CD14-positive monocyte (primary cell): ENCODE measurements around the gene GTPBP8. TPM values are rescaled to one million over a fixed set of nuclear protein-coding genes. Genes with fewer than 3 reads are reported as not detected.
A peak's percentile ranks its signal among the peaks of the same experiment; 100 is the strongest.

Experiments used
- DNase-seq, 3 donors: peaks; one replicate each; pipeline ENCODE4 v3.0.0-alpha.2; 2011 to 2022
- H2AFZ ChIP-seq: 2 replicates; pipeline ENCODE4 v1.6.0; 2012; ENCODE audit warnings: mild to moderate bottlenecking, low read depth, low read length, inconsistent platforms; ENCODE audit not compliant: insufficient read depth, poor library complexity, severe bottlenecking
- H3K27ac ChIP-seq, 2 donors: 1 replicate in 1 of 2; 2 replicates in 1 of 2; pipeline ENCODE4 v1.5.1; 2012 to 2013; ENCODE audit warnings: low read length in 2 of 2, control low read depth in 1 of 2, inconsistent platforms in 1 of 2, low read depth in 1 of 2, mild to moderate bottlenecking in 1 of 2
- H3K27me3 ChIP-seq, 2 donors: one replicate each; pipeline versions ENCODE4 v1.6.0 to v1.6.1; 2011 to 2013; ENCODE audit warnings: low read length in 2 of 2; ENCODE audit not compliant: control insufficient read depth in 2 of 2, insufficient read depth in 2 of 2
- H3K36me3 ChIP-seq, 2 donors: replicated peaks in 1 of 2; 1 replicate in 1 of 2; 2 replicates in 1 of 2; pipeline versions ENCODE4 v1.5.1 to v1.6.1; 2012 to 2013; ENCODE audit warnings: low read length in 2 of 2, control low read depth in 1 of 2, inconsistent platforms in 1 of 2, mild to moderate bottlenecking in 1 of 2; ENCODE audit not compliant: insufficient read depth in 2 of 2, control insufficient read depth in 1 of 2
- H3K4me1 ChIP-seq, 2 donors: 1 replicate in 1 of 2; 2 replicates in 1 of 2; pipeline versions ENCODE4 v1.5.1 to v1.6.1; 2012 to 2013; ENCODE audit warnings: low read length in 2 of 2, control low read depth in 1 of 2, inconsistent platforms in 1 of 2, mild to moderate bottlenecking in 1 of 2, moderate library complexity in 1 of 2; ENCODE audit not compliant: insufficient read depth in 2 of 2, control insufficient read depth in 1 of 2
- H3K4me2 ChIP-seq: replicated peaks from 2 replicates; pipeline ENCODE3; 2012; ENCODE audit warnings: low read length, moderate library complexity, mild to moderate bottlenecking; ENCODE audit not compliant: poor library complexity, severe bottlenecking; ENCODE audit errors: extremely low read depth
- H3K4me3 ChIP-seq, 3 experiments: fragments of 200-600 bp in 1 of 3; sonication (generic) in 1 of 3; replicated peaks in 1 of 3; 1 replicate in 2 of 3; 2 replicates in 1 of 3; pipeline ENCODE4 v1.5.1; 2011 to 2013; ENCODE audit warnings: low read length in 3 of 3, mild to moderate bottlenecking in 3 of 3, control low read depth in 2 of 3, low read depth in 2 of 3, inconsistent platforms in 1 of 3, moderate library complexity in 1 of 3
- H3K79me2 ChIP-seq: 2 replicates; pipeline ENCODE4 v1.6.0; 2012; ENCODE audit warnings: mild to moderate bottlenecking, control low read depth, inconsistent platforms, low read length, moderate library complexity; ENCODE audit not compliant: insufficient read depth
- H3K9ac ChIP-seq: 2 replicates; pipeline ENCODE4 v1.6.0; 2017; ENCODE audit warnings: low read length, mild to moderate bottlenecking; ENCODE audit not compliant: insufficient read depth, poor library complexity, severe bottlenecking
- H3K9me3 ChIP-seq, 2 donors: replicated peaks in 1 of 2; 1 replicate in 1 of 2; 2 replicates in 1 of 2; pipeline versions ENCODE4 v1.5.1 to v1.6.1; 2012 to 2013; ENCODE audit warnings: low read length in 2 of 2, control low read depth in 1 of 2; ENCODE audit not compliant: control insufficient read depth in 1 of 2, insufficient read depth in 1 of 2
- H4K20me1 ChIP-seq: 2 replicates; pipeline ENCODE4 v1.6.0; 2012; ENCODE audit warnings: mild to moderate bottlenecking, low read length, control low read depth, moderate library complexity; ENCODE audit not compliant: insufficient read depth
- H3K27ac Mint-ChIP-seq, 7 donors: one replicate each; pipeline ENCODE4 v1.8.0; 2020; ENCODE audit warnings: mild to moderate bottlenecking in 7 of 7, mixed read lengths in 7 of 7, moderate library complexity in 6 of 7, inconsistent platforms in 2 of 7
- H3K27me3 Mint-ChIP-seq, 3 donors: one replicate each; pipeline ENCODE4 v1.8.0; 2021 to 2022; ENCODE audit warnings: low read depth in 3 of 3, mild to moderate bottlenecking in 3 of 3, mixed read lengths in 3 of 3, moderate library complexity in 3 of 3, inconsistent platforms in 1 of 3
- H3K36me3 Mint-ChIP-seq, 2 donors: one replicate each; pipeline ENCODE4 v1.8.0; 2020; ENCODE audit warnings: mixed read lengths in 2 of 2, inconsistent platforms in 1 of 2, mild to moderate bottlenecking in 1 of 2
- H3K4me1 Mint-ChIP-seq: one replicate; pipeline ENCODE4 v1.8.0; 2020; ENCODE audit warnings: mild to moderate bottlenecking, mixed read lengths
- H3K4me3 Mint-ChIP-seq, 2 donors: one replicate each; pipeline ENCODE4 v1.8.0; 2020; ENCODE audit warnings: mild to moderate bottlenecking in 2 of 2, mixed read lengths in 2 of 2, moderate library complexity in 1 of 2
- H3K9me3 Mint-ChIP-seq, 7 donors: one replicate each; pipeline ENCODE4 v1.8.0; 2020 to 2022; ENCODE audit warnings: mixed read lengths in 7 of 7, mild to moderate bottlenecking in 6 of 7, moderate library complexity in 6 of 7, inconsistent platforms in 2 of 7
- WGBS: methylation state at CpG from one replicate; pipeline ENCODE4 v1.1.5; 2013; ENCODE audit warnings: missing lambda C conversion rate; ENCODE audit not compliant: insufficient coverage; 5-methylcytosine and 5-hydroxymethylcytosine counted together
- intact Hi-C, 2 donors: fragments of 100-400 bp; cut with micrococcal nuclease; formaldehyde crosslinking; loops; one replicate each; pipeline versions ENCODE4 v1.15.0 to v1.15.1; 2023
- polyA plus RNA-seq, 3 donors: library from polyadenylated mRNA; depleted of rRNA in 1 of 3; unstranded in 2 of 3; stranded (reverse) in 1 of 3; fragments of 300-500 nt in 2 of 3; fragments of >200 nt in 1 of 3; fragmentation: Illumina TruSeq in 2 of 3; gene quantifications; 1 replicate in 2 of 3; 2 replicates in 1 of 3; pipeline ENCODE4 v1.2.3, GENCODE V29; 2012 to 2021
- TF ChIP-seq, protein P1 (sequence below): fragments of 200-600 bp; IDR thresholded peaks from one replicate; pipeline ENCODE4 v1.8.0; 2022; ENCODE audit warnings: antibody characterized with exemption, mild to moderate bottlenecking

Gene GTPBP8
- polyA plus RNA-seq, 3 donors, result 6.0 to 10.8 (median 9.8) TPM

DNA sequence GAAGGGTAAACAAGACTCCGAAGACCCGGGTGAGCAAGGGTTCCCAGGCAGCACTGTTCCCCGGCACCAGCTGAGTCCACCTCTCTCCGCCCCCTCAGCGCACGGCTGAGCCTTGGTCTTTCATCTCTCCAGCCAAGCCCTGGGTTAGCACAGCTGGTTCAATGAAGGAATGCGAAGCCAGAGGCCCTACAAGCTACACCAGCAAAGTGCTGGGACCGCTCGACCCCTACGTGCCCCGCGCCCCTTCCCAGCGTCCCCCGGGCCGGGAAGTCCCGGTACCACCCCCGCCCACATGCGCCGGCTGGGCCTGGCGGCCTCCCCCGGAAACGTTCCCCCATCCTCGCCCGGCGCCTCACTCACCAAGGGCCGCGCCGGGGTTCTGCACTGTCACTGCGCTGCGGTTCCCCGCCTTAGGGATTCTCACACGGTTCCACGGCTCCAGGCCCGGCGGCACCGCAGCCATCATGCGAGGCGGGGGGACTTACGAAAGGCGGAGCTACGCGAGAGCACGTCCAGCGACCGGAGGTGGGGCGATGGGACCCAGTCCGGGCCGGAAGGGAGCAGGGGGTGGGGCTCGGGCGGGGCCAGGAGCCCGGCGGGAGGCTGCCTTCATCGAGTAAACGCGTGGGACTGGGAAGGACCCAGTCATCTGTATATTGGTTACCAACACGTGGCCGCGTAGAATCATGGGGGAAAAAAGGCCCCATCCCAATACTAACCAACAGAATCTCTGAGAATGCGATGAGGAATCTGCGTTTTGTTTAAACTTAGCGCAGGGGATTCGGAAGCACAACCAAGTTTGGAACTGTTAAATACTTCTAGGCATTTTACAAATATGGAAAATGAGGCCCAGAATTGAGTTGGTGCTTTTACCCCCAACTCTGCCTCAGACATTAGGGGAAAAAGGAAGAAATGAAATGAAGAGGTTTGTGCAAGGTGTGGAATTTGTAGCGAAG is 28.7 kb downstream of the GTPBP8 start:
- peaks cover 19 to 25% of the 10 kb centered on the region in 2 donors for H3K4me1 ChIP-seq
- H3K9ac ChIP-seq, result peak overlapping the region; percentile 78
- peaks cover 55% of the 10 kb centered on the region for H3K79me2 ChIP-seq
- TF ChIP-seq, protein P1, sequence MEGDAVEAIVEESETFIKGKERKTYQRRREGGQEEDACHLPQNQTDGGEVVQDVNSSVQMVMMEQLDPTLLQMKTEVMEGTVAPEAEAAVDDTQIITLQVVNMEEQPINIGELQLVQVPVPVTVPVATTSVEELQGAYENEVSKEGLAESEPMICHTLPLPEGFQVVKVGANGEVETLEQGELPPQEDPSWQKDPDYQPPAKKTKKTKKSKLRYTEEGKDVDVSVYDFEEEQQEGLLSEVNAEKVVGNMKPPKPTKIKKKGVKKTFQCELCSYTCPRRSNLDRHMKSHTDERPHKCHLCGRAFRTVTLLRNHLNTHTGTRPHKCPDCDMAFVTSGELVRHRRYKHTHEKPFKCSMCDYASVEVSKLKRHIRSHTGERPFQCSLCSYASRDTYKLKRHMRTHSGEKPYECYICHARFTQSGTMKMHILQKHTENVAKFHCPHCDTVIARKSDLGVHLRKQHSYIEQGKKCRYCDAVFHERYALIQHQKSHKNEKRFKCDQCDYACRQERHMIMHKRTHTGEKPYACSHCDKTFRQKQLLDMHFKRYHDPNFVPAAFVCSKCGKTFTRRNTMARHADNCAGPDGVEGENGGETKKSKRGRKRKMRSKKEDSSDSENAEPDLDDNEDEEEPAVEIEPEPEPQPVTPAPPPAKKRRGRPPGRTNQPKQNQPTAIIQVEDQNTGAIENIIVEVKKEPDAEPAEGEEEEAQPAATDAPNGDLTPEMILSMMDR, result no peak
- H3K4me3 ChIP-seq, result peak overlapping the region; percentile 81 to 92 (median 84)
- Mint-ChIP-seq H3K27ac (peak overlapping the region; percentile 85 to 95 (median 93)), H3K9me3 (peaks cover 0 to 6% (median 0%) of the 10 kb centered on the region in 7 donors), H3K27me3 (peaks cover 0 to 2% (median 1%) of the 10 kb centered on the region in 3 donors), H3K4me1 (peaks cover 29% of the 10 kb centered on the region), H3K36me3 (peaks cover 19 to 24% of the 10 kb centered on the region in 2 donors), H3K4me3 (peak overlapping the region; percentile 94 to 98)
- H4K20me1 ChIP-seq, result no peaks in the 10 kb centered on the region
- H3K27ac ChIP-seq, result peak overlapping the region; percentile 83 to 89
- peak; percentile 65 to 77 (median 73) for DNase-seq
- peaks cover 24 to 30% of the 10 kb centered on the region in 2 donors for H3K36me3 ChIP-seq
- H2AFZ ChIP-seq, result peak overlapping the region; percentile 97
- intact Hi-C loops, result no loop called here
- no peaks in the 10 kb centered on the region for H3K27me3 ChIP-seq
- 2% methylated on average over 54 of the region's 63 CpGs for WGBS
- H3K4me2 ChIP-seq, result peak overlapping the region; percentile 84
- no peaks in the 10 kb centered on the region for H3K9me3 ChIP-seq

DNA sequence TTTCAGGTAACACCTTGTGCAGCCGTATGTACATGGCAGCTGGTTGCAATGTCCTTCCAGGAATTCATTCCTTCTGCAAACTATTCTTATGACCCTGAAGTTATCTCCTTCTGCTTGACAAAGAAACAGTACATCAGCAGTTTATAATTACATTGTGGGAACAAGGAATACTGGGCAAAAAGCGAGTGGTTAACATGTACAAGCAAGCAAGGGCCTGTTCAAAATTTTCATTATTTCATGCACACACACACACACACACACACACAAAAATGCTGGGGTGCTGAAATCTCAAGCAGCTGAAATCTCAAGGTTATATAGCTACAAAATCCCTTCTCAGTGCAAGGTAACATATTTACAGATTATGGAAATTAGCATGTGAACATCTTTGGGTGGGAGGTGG is 30.7 kb downstream of the GTPBP8 start:
- Histone ChIP-seq H4K20me1 (no peaks in the 10 kb centered on the region), H3K9me3 (no peaks in the 10 kb centered on the region), H3K4me2 (no peak overlapping the region), H2AFZ (no peak overlapping the region), H3K27me3 (no peaks in the 10 kb centered on the region), H3K4me3 (no peak overlapping the region), H3K4me1 (peaks cover 19 to 25% of the 10 kb centered on the region in 2 donors), H3K9ac (no peak overlapping the region), H3K36me3 (peaks cover 7 to 10% of the 10 kb centered on the region in 2 donors), H3K27ac (no peak overlapping the region), H3K79me2 (peaks cover 37% of the 10 kb centered on the region)
- Mint-ChIP-seq H3K4me1 (peaks cover 23% of the 10 kb centered on the region), H3K4me3 (no peak overlapping the region), H3K27ac (no peak overlapping the region), H3K36me3 (peaks cover 4% of the 10 kb centered on the region in 2 donors), H3K27me3 (peaks cover 0 to 2% (median 1%) of the 10 kb centered on the region in 3 donors), H3K9me3 (peaks cover 0 to 6% (median 0%) of the 10 kb centered on the region in 7 donors)
- TF ChIP-seq, protein P1, result no peak
- DNase-seq, result no peak
- WGBS, result 100% methylated on average over 1 of the region's 2 CpGs
- intact Hi-C loops, result no loop called here
